Eye (tissue), 1 donor: ENCODE measurements around the gene SLC12A1.
"Not testable (repeated sequence)": the region's sequence is repeated elsewhere in the genome, so short reads cannot be mapped to it uniquely, and the experiment has no call there.

Experiments used
- DNase-seq: peaks from one replicate; pipeline ENCODE4 v3.0.0-alpha.2; 2015

SLC12A1 gene

GRCh38 chr15:48313216-48313615 lies 107.1 kb downstream of the SLC12A1 start:
- DNase-seq, result no peak

DNA sequence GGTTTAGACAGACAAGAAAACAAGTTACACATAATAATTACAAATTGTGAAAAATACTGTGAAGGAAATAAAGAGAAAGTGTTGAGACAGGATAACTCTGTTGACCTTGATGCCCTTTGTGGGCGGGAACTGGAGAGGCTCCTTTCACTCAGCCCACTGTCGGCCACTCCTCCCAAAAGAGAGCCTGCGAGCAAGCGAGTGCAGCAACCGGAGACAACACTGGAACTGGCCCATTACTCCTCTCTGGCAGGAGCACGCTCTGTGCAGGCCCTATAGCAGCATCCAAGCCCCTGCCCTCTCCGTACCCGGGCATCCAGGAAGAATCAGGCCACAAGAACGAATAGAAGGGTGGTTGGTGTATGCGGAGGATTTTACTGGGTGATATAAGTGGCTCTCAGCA lies 108.9 kb downstream of the SLC12A1 start:
- DNase-seq, result no peak

DNA sequence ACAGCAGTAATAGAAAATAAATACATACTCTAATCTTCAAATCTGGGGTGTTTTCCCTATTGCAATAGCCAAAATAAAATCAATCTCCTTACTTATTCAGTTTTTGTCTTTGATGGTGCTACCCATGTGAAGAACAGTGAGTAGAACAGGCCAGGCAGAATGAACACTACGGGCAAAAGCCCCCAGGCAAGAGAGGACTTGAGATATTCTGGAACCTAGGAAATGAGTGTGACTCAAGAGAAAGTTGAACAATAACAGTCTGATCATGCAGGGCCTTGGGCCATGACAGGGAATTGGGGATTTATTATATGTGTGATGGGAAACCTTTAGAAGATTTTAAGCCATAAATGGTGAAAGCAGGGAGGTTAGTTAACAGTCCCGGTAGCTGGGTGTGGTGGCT lies 111.1 kb downstream of the SLC12A1 start:
- DNase-seq, result no peak

- peak; percentile 33 for DNase-seq
These were observed 112.0 kb downstream of the SLC12A1 start for GRCh38 chr15:48318131-48318530.

GRCh38 chr15:48323294-48323693 lies 117.2 kb downstream of the SLC12A1 start:
- no peak for DNase-seq

DNA sequence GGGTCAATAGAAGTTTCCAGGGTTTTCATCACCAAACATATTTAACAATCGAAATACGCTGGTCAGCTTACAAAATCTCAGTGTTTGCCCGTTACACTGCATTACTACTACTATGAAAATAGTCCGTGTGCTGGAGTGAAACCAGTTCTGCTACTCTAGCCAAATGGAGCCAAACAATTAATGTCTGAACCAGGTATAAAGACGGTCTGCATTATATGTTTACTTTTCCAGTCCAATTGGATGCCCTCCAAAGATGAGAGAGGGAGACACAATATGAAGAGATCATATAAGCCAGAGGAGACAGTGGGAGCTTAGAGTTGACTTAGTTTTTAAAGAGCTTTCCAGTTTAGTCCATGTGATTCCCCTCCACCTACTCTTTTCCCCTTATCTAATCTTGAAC lies 118.8 kb downstream of the SLC12A1 start:
- no peak for DNase-seq

DNA sequence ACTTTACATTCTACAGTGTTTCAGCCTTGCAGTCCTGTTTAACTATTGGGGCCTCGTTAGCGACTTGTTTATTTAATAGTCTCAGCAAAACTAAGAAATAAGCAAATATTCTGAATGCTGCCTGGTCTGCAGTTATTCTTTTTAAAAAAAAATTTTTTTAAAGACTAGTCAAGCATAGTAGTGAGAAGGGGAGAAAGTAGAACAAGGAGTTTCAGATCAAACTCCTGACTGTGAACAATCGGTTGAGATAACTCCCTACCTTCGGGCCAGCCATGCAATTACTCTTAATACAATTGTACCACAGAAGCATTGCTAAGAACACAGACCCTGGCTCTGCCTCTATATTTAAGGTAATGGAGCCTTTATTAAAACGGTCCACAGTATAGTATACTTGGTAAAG lies 119.3 kb downstream of the SLC12A1 start:
- no peak for DNase-seq

GRCh38 chr15:48326180-48326579 lies 120.1 kb downstream of the SLC12A1 start:
- DNase-seq, result not testable (repeated sequence)

DNA sequence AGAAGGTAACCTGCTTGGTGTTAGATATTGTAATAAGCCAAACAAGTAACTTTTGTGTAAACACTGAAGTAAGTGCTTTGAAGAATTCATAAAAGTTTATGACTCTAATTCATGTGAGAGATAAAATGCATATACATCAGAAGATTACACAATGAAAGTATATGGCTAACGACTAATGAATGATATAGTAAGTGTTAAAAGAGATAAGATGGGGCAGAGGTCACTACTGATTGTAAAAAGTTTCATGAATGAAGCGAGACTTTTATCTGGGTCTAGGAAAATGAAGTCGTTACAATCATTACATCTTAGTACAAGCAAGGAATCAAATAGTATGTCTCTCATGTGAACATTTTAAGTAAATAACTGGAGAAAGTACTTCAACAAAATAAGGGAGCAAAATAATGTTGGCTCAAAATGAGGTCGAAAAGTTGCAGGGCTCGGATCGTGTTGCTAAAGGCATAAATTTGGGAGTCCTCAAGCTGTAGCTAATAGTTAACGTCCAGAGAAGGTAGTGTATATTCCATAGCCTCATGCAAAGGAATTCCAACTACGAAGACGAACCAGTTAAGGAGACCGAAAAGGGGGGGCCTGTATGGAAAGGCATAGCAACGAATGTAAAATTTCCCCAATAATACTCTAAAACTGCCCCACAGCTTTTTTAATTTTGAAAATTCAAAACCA lies 124.1 kb downstream of the SLC12A1 start:
- no peak for DNase-seq

GRCh38 chr15:48330855-48331795 lies 125.0 kb downstream of the SLC12A1 start, which contains the start of gene DUT:
Gene DUT, plus strand, starts transcription at chr15:48331429. Its CDS starts 87 bp downstream, at chr15:48331516.
- peak; percentile 91 for DNase-seq

- peak; percentile 91 for DNase-seq
These were observed 125.9 kb downstream of the SLC12A1 start for GRCh38 chr15:48331796-48332641.

- no peak for DNase-seq
These were observed 126.5 kb downstream of the SLC12A1 start for GRCh38 chr15:48332642-48333034.

DNA sequence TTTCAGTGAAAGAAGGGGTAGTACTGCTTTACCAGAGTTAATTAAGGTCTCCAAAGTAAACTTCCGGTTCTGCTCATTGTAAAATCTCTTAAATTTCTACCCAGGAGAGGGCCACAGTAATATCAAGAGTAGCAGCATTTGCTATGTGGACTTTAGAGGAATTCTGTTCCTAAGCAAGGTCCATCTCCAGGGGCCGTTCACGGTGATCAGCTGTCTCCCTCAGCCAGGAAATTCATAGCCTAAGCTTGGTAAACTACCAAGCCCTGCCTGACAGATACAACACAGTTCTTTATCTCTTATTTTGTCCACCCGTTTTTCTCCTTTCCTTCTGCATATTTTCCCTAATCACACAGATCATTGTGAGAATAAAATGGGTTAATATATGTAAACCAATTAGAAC lies 127.4 kb downstream of the SLC12A1 start:
- DNase-seq, result no peak

DNA sequence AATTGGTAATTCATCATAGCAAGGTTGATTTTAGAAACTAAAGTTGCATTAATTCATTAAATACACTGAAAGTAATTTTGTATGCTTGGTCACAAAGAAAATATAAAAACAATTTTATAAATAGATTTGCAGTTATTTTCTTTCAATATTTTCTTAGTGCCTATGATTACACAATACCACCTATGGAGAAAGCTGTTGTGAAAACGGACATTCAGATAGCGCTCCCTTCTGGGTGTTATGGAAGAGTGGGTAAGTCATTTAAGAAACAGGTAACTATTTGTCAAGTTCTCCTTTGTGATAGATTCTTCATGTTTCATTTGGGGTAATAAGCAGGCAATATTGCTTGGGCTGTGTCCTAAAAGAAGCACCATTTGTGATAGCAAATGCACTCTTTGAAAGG lies 128.2 kb downstream of the SLC12A1 start:
- DNase-seq, result no peak

- peak; percentile 45 for DNase-seq
These were observed 130.8 kb downstream of the SLC12A1 start for GRCh38 chr15:48336940-48337339.

GRCh38 chr15:48337607-48338006 lies 131.5 kb downstream of the SLC12A1 start:
- DNase-seq, result no peak

GRCh38 chr15:48340111-48340510 lies 134.0 kb downstream of the SLC12A1 start:
- no peak for DNase-seq

DNA sequence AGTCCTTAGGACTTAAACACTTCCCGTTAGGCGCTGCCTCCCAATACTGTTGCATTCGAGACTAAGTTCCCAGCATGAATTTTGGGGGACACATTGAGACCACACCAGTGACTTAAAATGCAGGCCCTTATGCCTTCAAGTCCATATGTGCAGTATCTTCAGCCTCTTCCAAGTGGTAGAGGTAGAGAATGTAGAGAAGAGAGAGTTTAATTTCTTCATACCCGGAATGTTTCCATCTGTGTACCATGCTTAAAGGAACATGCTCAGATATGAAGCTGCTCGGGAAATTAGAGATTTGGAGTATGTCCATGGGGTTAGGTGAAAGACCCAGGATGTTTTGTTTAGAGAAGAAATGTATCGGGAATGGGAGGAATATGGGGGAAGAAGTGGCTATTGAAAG lies 137.8 kb downstream of the SLC12A1 start:
- DNase-seq, result no peak

GRCh38 chr15:48345516-48345915 lies 139.4 kb downstream of the SLC12A1 start:
- no peak for DNase-seq

GRCh38 chr15:48352474-48353072 lies 146.5 kb downstream of the SLC12A1 start:
- DNase-seq, result peak; percentile 78
